ENCODE results near the gene CPLX3.

GRCh38 chr15:74854453-74855022, 28.1 kb downstream of the CPLX3 start:
- TF ChIP-seq, protein P1, sequence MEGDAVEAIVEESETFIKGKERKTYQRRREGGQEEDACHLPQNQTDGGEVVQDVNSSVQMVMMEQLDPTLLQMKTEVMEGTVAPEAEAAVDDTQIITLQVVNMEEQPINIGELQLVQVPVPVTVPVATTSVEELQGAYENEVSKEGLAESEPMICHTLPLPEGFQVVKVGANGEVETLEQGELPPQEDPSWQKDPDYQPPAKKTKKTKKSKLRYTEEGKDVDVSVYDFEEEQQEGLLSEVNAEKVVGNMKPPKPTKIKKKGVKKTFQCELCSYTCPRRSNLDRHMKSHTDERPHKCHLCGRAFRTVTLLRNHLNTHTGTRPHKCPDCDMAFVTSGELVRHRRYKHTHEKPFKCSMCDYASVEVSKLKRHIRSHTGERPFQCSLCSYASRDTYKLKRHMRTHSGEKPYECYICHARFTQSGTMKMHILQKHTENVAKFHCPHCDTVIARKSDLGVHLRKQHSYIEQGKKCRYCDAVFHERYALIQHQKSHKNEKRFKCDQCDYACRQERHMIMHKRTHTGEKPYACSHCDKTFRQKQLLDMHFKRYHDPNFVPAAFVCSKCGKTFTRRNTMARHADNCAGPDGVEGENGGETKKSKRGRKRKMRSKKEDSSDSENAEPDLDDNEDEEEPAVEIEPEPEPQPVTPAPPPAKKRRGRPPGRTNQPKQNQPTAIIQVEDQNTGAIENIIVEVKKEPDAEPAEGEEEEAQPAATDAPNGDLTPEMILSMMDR (IDR thresholded peaks at IDR 0.05; ENCODE audit: poor library complexity, severe bottlenecking) = no peak
- TF ChIP-seq POLR2AphosphoS5 (IDR thresholded peaks at IDR 0.05) = no peak
- no peak for TF ChIP-seq TAF1 (IDR thresholded peaks at IDR 0.05; ENCODE audit: low read depth)
- TF ChIP-seq EZH2 (IDR thresholded peaks at IDR 0.05; ENCODE audit: borderline replicate concordance, insufficient read depth, low read length, poor library complexity, severe bottlenecking) = no peak
- no peak for TF ChIP-seq EP300 (conservative IDR thresholded peaks at IDR 0.05; ENCODE audit: poor library complexity, severe bottlenecking)
